ENCODE results near the gene DPH6.

DPH6 gene

DNA sequence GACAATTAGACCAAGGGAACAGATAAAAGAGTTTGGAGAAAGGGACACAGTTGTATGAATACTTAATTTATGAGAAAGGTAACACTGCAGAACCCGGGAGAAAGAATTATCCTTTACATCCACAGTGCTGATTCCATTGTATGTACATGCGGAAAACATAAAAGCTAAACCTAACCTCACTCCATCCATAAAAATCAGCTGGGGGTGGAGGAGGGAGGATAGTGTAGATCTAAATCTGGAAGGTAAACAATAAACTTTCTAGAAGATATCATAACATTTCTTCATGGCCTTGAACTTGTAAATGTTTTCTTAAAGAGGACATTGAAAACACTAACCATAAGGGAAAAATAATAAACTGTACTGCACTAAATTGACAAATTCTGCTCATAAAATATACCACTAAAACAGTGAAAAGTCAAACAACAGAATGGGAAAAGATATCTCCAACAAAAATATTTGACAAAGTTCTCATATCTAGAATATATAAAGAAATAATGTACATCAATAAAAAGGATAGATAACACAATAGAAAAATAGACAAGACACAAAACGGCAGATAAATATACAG lies 220.5 kb downstream of the DPH6 start:
- DNase-seq = no peak

GRCh38 chr15:35323141-35323540 lies 222.8 kb downstream of the DPH6 start:
- no peak for DNase-seq

GRCh38 chr15:35321926-35322325 lies 224.0 kb downstream of the DPH6 start:
- DNase-seq = no peak

DNA sequence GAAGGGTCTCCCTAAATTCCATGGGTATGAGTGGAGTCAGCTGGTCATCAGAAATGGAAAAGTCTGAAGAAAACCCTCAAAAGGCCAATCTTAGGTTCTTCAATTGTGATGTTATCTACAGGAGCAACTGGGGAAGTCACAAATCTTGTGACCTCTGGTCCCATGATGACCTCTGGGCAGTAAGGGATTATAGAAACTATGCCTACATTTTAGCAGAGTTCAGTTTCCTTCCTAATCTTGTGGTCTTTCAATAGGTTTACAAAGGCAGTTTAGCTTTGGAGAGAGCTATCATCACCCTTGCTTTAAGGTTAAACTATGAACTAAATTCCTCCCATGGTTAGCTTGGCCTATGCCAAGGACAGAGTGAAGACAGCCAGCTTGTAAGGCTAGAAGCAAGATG lies 225.1 kb downstream of the DPH6 start:
- DNase-seq = no peak
